ENCODE measurements around the gene XAGE1A.
"Not testable (repeated sequence)": the region's sequence is repeated elsewhere in the genome, so short reads cannot be mapped to it uniquely, and the experiment has no call there.

Gene XAGE1A, protein sequence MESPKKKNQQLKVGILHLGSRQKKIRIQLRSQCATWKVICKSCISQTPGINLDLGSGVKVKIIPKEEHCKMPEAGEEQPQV

DNA sequence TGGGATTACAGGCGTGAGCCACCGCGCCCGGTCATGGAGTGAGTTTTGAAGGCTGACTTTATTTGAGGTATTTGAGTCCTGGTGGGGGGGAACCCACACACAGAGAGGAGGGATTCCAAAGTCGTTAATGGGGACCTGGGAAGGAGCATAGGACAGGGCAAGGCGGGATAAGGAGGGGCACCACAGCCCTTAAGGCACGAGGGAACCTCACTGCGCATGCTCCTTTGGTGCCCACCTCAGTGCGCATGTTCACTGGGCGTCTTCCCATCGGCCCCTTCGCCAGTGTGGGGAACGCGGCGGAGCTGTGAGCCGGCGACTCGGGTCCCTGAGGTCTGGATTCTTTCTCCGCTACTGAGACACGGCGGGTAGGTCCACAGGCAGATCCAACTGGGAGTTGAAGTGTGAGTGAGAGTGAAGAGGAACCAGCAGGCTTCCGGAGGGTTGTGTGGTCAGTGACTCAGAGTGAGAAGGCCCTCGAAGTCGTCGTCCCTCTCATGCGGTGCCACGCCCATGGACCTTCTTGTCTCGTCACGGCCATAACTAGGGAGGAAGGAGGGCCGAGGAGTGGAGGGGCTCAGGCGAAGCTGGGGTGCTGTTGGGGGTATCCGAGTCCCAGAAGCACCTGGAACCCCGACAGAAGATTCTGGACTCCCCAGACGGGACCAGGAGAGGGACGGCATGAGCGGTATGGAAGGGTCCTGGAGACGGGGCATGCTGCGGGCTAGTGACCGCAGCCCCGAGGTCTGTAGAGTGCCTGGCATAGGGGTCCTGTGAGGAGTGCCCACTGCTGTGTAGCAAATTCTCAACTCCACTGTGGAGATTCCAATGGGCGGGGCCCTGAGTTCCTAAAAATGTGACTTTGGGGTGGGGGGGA is at the start of gene XAGE1A:
Gene XAGE1A (plus strand): TSS at position 264 of the 874 bp plus-strand sequence. CDS start 1,554 bp downstream, outside the sequence.
- not testable (repeated sequence) for DNase-seq

DNA sequence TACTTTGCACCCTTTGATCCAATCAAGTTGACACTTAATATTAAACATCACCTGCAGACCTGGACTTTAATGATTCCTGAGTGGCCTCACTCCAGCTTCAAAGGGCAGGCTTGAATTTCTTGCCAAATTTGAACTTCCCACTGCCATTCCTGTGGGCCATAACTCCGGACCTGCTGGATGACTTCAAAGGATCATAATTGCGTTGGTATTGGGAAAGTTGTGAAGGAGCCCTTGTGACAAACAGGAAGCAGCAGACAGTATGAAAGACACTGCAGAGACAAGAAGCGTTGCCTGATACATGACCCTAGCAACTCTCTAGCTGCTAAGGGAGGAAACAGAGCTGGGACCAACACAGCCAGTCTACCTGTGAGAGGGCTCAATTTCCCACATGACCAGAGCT is 43.6 kb upstream of the XAGE1A start:
- not testable (repeated sequence) for DNase-seq

DNA sequence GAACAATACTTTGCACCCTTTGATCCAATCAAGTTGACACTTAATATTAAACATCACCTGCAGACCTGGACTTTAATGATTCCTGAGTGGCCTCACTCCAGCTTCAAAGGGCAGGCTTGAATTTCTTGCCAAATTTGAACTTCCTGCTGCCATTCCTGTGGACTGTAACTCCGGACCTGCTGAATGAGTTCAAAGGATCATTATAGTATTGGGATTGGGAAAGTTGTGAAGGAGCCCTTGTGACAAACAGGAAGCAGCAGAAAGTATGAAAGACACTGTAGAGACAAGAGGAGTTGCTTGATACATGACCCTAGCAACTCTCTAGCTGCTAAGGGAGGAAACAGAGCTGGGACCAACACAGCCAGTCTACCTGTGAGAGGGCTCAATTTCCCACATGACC is 24.3 kb upstream of the XAGE1A start:
- not testable (repeated sequence) for DNase-seq

DNA sequence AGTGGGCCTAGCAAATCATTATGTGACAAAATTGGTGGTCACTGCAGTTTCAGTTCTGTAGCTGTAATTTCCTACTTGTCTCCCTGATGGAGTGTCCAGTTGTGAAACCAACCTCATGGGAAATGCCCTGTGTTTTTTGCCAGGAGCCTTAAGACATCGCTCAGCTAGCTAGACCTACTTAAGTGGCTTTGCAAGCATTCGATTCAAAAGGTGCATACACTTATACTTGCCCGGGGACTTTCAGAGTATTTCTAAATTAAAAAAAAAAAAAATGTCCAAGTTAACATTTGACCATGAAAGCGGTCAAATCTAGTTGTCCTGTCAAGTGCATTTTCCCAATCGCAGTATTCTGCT is 788 bp downstream of the XAGE1A start:
- not testable (repeated sequence) for DNase-seq

DNA sequence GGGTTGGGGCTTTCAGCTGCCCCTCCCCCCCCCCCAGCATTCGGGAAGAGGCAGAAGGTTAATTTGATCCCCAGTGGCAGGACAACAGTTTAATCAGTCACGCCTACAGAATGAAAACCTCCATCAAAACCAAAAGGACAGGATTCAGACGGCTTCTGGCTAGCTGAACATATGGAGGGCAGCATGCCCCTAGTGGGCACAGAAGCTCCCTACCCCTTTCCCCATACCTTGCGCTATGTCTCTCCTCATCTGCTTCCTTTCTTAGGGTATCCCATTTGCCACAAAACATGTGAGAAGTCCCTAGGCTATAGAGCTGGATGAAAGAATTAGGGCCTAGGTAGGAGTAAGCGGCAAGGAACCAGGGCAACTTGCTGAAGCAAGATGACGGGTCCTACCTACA is 5.8 kb downstream of the XAGE1A start:
- not testable (repeated sequence) for DNase-seq

DNA sequence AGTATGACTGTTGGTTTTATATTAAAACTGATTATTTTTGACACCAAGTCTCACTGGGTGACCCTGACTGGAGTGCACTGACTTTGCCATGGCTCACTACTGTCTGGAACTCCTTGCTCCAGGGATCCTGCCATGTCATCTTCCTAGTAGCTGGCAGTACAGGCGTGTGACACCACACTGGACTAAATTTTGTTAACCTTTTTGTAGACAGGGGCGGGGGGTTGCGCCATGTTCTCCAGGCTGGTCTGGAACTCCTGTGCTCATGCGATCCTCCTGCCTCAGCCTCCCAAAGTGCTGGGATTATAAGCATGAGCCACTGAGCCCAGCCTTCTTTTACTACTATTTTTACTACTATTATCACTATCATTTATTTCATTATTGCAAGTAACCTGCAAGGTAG is 8.9 kb downstream of the XAGE1A start:
- no peak for DNase-seq

DNA sequence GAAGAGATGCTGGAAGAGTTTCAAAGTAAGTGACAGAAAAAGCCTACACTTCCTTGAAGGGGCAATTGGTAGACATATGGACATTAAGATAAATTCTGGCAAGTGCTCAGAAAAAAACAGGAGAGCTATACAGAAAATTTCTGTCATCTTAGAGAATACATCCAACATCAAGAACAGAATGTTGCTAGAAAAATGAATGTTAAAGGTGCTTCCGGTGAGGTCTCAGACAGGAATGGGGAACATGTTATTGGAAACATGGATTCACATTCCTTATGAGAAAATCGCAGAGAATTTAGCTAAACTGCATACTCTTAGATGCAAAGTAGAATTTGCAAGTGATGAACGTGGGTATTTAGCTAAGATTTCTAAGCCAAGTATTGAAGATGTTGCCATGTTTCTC is 11.7 kb downstream of the XAGE1A start:
- DNase-seq: no peak

DNA sequence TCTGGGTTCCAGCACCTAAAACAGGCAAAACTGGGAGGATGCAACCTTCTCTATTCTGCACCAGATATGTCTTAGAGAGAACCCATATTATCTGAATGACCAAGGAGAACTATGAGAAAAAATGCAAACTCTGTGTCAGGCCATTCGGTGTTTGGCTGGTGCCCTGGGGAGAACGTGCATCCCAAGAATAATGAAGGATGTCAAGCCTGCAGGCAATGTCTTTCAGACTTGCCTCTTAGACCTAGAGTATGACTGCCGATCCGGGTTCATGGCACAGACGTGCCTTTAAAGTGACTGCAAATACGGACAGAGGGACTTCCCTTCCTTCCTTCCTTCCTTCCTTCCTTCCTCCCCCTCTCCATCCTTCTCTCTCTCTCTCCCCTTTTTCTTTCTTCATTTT is 14.3 kb downstream of the XAGE1A start:
- DNase-seq: no peak

DNA sequence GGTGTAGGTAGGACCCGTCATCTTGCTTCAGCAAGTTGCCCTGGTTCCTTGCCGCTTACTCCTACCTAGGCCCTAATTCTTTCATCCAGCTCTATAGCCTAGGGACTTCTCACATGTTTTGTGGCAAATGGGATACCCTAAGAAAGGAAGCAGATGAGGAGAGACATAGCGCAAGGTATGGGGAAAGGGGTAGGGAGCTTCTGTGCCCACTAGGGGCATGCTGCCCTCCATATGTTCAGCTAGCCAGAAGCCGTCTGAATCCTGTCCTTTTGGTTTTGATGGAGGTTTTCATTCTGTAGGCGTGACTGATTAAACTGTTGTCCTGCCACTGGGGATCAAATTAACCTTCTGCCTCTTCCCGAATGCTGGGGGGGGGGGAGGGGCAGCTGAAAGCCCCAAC is 15.5 kb downstream of the XAGE1A start:
- DNase-seq: not testable (repeated sequence)

DNA sequence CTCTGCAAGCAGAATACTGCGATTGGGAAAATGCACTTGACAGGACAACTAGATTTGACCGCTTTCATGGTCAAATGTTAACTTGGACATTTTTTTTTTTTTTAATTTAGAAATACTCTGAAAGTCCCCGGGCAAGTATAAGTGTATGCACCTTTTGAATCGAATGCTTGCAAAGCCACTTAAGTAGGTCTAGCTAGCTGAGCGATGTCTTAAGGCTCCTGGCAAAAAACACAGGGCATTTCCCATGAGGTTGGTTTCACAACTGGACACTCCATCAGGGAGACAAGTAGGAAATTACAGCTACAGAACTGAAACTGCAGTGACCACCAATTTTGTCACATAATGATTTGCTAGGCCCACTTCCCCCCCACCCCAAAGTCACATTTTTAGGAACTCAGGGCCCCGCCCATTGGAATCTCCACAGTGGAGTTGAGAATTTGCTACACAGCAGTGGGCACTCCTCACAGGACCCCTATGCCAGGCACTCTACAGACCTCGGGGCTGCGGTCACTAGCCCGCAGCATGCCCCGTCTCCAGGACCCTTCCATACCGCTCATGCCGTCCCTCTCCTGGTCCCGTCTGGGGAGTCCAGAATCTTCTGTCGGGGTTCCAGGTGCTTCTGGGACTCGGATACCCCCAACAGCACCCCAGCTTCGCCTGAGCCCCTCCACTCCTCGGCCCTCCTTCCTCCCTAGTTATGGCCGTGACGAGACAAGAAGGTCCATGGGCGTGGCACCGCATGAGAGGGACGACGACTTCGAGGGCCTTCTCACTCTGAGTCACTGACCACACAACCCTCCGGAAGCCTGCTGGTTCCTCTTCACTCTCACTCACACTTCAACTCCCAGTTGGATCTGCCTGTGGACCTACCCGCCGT is 20.7 kb downstream of the XAGE1A start:
- not testable (repeated sequence) for DNase-seq

DNA sequence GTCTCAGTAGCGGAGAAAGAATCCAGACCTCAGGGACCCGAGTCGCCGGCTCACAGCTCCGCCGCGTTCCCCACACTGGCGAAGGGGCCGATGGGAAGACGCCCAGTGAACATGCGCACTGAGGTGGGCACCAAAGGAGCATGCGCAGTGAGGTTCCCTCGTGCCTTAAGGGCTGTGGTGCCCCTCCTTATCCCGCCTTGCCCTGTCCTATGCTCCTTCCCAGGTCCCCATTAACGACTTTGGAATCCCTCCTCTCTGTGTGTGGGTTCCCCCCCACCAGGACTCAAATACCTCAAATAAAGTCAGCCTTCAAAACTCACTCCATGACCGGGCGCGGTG is 21.3 kb downstream of the XAGE1A start, which contains the start of gene XAGE1B:
Gene XAGE1B (minus strand): TSS at position 77 of the 339 bp plus-strand sequence. CDS start 1,536 bp downstream, outside the sequence.
- DNase-seq: not testable (repeated sequence)

DNA sequence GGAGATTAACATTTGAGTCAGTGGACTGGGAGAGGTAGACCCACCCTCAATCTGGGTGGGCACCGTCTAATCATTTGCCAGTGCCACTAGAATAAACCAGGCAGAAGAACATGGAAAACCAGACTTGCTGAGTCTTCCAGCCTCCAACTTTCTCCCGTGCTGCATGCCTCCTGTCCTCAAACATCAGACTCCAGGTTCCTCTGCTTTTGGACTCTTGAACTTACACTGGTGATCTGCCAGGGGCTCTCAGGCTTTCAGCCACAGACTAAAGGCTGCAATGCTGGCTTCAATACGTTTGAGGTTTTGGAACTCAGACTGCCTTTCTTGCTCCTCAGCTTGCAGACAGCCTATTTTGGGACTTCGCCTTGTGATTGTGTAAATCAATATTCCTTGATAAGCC is 45.4 kb downstream of the XAGE1A start:
- not testable (repeated sequence) for DNase-seq

DNA sequence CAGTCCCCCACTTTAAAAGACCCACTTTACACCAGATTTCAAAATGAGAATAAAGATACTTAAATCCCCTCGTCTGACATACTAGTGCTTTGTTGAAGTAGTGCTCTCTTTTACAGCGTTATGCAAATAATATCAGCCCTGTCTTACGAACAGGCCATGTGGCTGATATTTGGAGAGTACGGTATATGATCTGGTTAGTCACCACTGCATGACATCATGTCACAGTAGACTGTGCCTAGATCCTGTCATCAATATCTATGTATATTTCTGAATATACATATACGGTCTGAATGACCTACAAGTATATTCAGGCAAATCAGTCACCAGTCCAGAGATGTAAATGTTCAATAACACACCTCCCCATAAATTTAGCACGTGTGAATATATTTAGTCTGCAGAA is 46.7 kb downstream of the XAGE1A start:
- DNase-seq: no peak

DNA sequence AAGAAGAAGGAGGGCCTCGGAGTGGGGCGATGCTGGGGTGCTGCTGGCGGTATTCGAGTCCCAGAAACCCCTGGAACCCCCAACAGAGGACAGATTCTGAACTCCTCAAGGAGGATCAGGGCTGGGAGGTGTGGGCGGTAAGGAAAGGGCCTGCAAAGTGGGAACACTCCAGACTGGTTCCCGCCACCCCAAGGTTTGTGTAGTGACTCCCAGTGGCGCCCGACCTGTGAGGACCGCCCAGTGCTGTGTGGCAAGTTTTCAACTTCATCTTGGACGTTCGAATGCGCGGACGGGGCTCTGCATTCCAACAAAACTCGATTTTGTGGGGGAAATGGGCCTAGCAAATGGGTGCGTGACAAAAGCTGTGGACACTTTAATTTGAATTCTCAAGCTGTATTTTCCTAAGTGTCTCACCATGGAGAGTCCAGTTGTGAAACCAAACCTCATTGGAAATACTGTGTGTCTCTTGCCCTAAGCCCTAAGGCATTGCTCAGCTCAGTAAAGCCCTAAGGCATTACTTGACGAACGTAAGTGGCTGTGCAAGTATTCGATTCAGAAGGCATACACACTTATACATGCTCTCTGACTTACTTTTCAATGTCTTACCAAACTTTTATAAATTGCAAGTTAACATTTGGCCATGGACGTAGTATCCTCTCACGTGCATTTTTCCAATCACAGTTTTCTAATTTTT is 48.7 kb downstream of the XAGE1A start:
- no peak for DNase-seq

DNA sequence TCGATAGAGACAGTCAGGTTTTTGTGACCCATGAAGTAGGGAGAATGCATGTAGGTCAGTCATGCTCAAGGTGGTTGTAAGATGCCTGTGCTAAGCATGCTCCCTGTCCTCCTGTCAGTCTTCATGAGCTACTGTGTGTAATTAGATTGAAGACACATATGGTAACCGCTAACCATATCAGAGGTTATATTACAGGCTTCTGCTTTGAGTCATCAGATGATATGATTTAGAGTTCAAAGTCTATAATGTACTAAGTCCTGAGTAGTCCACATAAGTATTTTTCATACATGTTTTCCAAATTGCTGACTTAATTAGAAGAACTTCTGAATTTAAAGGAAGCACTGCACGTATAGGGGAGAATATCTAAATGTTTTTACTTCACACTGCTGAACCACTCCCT is 53.2 kb downstream of the XAGE1A start:
- not testable (repeated sequence) for DNase-seq

Measured in activated effector memory CD4-positive, alpha-beta T cell treated with anti-CD3 and anti-CD28 coated beads, Interleukin-2, amount 50 U/mL, for 16 hours (primary cell).